Loucy (cell line): ENCODE results near the gene TCEA3.

ENCODE experiments used
- EZH2phosphoT487 ChIP-seq: fragments of 200-600 bp; IDR thresholded peaks from 2 replicates; pipeline ENCODE4 v1.6.1; 2018; ENCODE audit warnings: antibody characterized with exemption, mild to moderate bottlenecking, moderate library complexity, borderline replicate concordance
- TF ChIP-seq, protein P1 (sequence below): fragments of 200-600 bp; sonication (generic); conservative IDR thresholded peaks from 2 replicates; pipeline ENCODE4 v1.5.1; 2014; ENCODE audit warnings: mild to moderate bottlenecking, antibody characterized with exemption, low read length

DNA sequence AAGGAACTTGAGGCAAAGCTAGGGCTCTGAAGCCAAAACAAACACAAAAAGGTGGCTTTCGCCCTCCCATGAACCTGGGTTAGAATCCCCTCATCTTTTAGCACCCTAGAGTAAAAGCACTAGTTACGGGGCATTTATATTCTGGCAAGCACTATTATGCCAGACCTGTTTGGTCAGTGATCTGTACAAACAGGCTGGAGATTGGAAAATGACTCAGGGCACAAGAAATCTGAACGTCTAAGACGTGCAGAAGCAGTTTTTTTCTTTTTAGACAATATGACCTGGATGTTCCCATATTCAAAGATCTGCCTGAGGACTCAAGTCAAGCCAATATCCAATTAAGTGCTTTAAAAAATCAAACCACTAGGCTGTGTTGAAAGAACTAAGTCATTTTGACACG lies 58.0 kb downstream of the TCEA3 start:
- no peak for TF ChIP-seq EZH2phosphoT487
- TF ChIP-seq, protein P1, sequence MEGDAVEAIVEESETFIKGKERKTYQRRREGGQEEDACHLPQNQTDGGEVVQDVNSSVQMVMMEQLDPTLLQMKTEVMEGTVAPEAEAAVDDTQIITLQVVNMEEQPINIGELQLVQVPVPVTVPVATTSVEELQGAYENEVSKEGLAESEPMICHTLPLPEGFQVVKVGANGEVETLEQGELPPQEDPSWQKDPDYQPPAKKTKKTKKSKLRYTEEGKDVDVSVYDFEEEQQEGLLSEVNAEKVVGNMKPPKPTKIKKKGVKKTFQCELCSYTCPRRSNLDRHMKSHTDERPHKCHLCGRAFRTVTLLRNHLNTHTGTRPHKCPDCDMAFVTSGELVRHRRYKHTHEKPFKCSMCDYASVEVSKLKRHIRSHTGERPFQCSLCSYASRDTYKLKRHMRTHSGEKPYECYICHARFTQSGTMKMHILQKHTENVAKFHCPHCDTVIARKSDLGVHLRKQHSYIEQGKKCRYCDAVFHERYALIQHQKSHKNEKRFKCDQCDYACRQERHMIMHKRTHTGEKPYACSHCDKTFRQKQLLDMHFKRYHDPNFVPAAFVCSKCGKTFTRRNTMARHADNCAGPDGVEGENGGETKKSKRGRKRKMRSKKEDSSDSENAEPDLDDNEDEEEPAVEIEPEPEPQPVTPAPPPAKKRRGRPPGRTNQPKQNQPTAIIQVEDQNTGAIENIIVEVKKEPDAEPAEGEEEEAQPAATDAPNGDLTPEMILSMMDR = no peak
